ENCODE data around the gene MROH2B. TPM values are rescaled to one million over a fixed set of nuclear protein-coding genes. Genes with fewer than 3 reads are reported as not detected.

The MROH2B gene
- total RNA-seq, 4 donors from 2014 or later = not detected

GRCh38 chr5:40981420-40981819 lies 89.7 kb downstream of the MROH2B start:
- no peak for TF ChIP-seq POLR2A (IDR thresholded peaks at IDR 0.05)
- no peak for TF ChIP-seq CTCF (IDR thresholded peaks at IDR 0.05)
- Histone ChIP-seq H3K4me1 (no peaks in the 10 kb centered on the region), H3K27me3 (no peaks in the 10 kb centered on the region), H3K27ac (no peak overlapping the region), H3K36me3 (no peaks in the 10 kb centered on the region), H3K9me3 (no peaks in the 10 kb centered on the region), H3K4me3 (no peak overlapping the region)
- DNase-seq = no peak

GRCh38 chr5:40976836-40977235 lies 94.3 kb downstream of the MROH2B start:
- Histone ChIP-seq H3K4me1 (no peaks in the 10 kb centered on the region), H3K4me3 (no peak overlapping the region), H3K36me3 (no peaks in the 10 kb centered on the region), H3K9me3 (no peaks in the 10 kb centered on the region), H3K27me3 (no peaks in the 10 kb centered on the region), H3K27ac (no peak overlapping the region)
- no peak for DNase-seq
- TF ChIP-seq POLR2A (IDR thresholded peaks at IDR 0.05) (no peak), CTCF (IDR thresholded peaks at IDR 0.05) (no peak)

- DNase-seq = no peak
Measured at GRCh38 chr5:40976041-40976440, 95.1 kb downstream of the MROH2B start.

GRCh38 chr5:40973364-40974004 lies 97.7 kb downstream of the MROH2B start:
- no peaks in the 10 kb centered on the region for H3K36me3 ChIP-seq
- no peaks in the 10 kb centered on the region for H3K9me3 ChIP-seq
- DNase-seq = no peak
- no peaks in the 10 kb centered on the region for H3K4me1 ChIP-seq
- no peaks in the 10 kb centered on the region for H3K27me3 ChIP-seq
- no peak overlapping the region for H3K4me3 ChIP-seq
- TF ChIP-seq POLR2A (IDR thresholded peaks at IDR 0.05) (no peak), CTCF (IDR thresholded peaks at IDR 0.05) (no peak)
- no peak overlapping the region for H3K27ac ChIP-seq

More at GRCh38 chr5:40976041-40976440, 95.1 kb downstream of the MROH2B start:
- Histone ChIP-seq H3K36me3 (no peaks in the 10 kb centered on the region), H3K27ac (no peak overlapping the region), H3K4me1 (no peaks in the 10 kb centered on the region), H3K9me3 (no peaks in the 10 kb centered on the region), H3K4me3 (no peak overlapping the region), H3K27me3 (no peaks in the 10 kb centered on the region)
- TF ChIP-seq CTCF (IDR thresholded peaks at IDR 0.05) (no peak), POLR2A (IDR thresholded peaks at IDR 0.05) (no peak)

GRCh38 chr5:40972434-40972833 lies 98.7 kb downstream of the MROH2B start:
- no peak for DNase-seq
- H3K4me1 ChIP-seq = no peaks in the 10 kb centered on the region
- no peaks in the 10 kb centered on the region for H3K9me3 ChIP-seq
- no peak overlapping the region for H3K4me3 ChIP-seq
- H3K27me3 ChIP-seq = no peaks in the 10 kb centered on the region
- TF ChIP-seq POLR2A (IDR thresholded peaks at IDR 0.05) (no peak), CTCF (IDR thresholded peaks at IDR 0.05) (no peak)
- no peak overlapping the region for H3K27ac ChIP-seq
- no peaks in the 10 kb centered on the region for H3K36me3 ChIP-seq
